ENCODE results near the gene HES2. TPM values are rescaled to one million over a fixed set of nuclear protein-coding genes. Genes with fewer than 3 reads are reported as not detected.

HES2 gene
- under 1 TPM in 1 of 5 experiments, not detected in 4; 0.56 TPM for total RNA-seq
- not detected for polyA plus RNA-seq
- total RNA-seq: not detected

GRCh38 chr1:6419804-6420453 is at the start of gene HES2:
Gene HES2 (minus strand): TSS chr1:6419919. CDS start chr1:6419820, 99 bp downstream.
- no peak within 1 kb of the TSS for H3K4me3 ChIP-seq (ENCODE audit: low read length)
- Mint-ChIP-seq H3K36me3 (no peaks in the 10 kb centered on the region), H3K9me3 (no peaks in the 10 kb centered on the region), H3K27me3 (peaks cover 49 to 78% (median 54%) of the 10 kb centered on the region in 5 donors), H3K27ac (no peak within 1 kb of the TSS), H3K4me1 (peaks cover 0 to 16% (median 11%) of the 10 kb centered on the region in 7 donors), H3K4me3 (peak within 1 kb of the TSS in 8 of 10 donors; percentile 12 to 77 (median 62))
- peaks cover 13 to 26% of the 10 kb centered on the region in 2 donors for H3K4me1 ChIP-seq (ENCODE audit: control insufficient read depth in 2 of 2, insufficient read depth in 2 of 2, low read length in 2 of 2)
- no peaks in the 10 kb centered on the region for H3K36me3 ChIP-seq (ENCODE audit: control insufficient read depth in 2 of 3, insufficient read depth in 3 of 3, low read length in 3 of 3)
- CTCF ChIA-PET: interaction anchor here (0.6 to 4.8 kb wide), 4 partner anchors 18 to 71 kb away, joined by 3 to 44 read pairs (median 8); partner anchors contain the start of gene PLEKHG5
- intact Hi-C loops (cut with micrococcal nuclease): loop anchor here in 1 of 2 donors (5.0 kb wide), 1 partner anchor 173 kb away; no protein-coding TSS in a partner anchor
- no peaks in the 10 kb centered on the region for H3K9me3 ChIP-seq (ENCODE audit: control insufficient read depth in 2 of 3, low read length in 3 of 3)
- H3K27me3 ChIP-seq (ENCODE audit: control insufficient read depth in 2 of 2, insufficient read depth in 2 of 2, low read length in 2 of 2): peaks cover 5 to 28% of the 10 kb centered on the region in 2 donors
- POLR2A ChIA-PET: interaction anchor here (1.3 to 1.4 kb wide), 2 partner anchors 15 to 28 kb away, joined by 3 read pairs; no protein-coding TSS in a partner anchor
- H3K27ac ChIP-seq (ENCODE audit: low read depth, low read length): no peak within 1 kb of the TSS
- DNase-seq: peak in 2 of 9 donors; percentile 19 to 37
- no peak for ATAC-seq

- peaks cover 0 to 16% (median 0%) of the 10 kb centered on the region in 3 experiments for H3K36me3 ChIP-seq (ENCODE audit: control insufficient read depth in 2 of 3, insufficient read depth in 3 of 3, low read length in 3 of 3)
- H3K9me3 ChIP-seq (ENCODE audit: control insufficient read depth in 2 of 3, low read length in 3 of 3): no peaks in the 10 kb centered on the region
- H3K27me3 ChIP-seq (ENCODE audit: control insufficient read depth in 2 of 2, insufficient read depth in 2 of 2, low read length in 2 of 2): no peaks in the 10 kb centered on the region
- intact Hi-C loops (cut with micrococcal nuclease): loop anchor here in 1 of 2 donors (10.0 kb wide), 1 partner anchor 316 kb away; the partner anchor contains the start of gene CAMTA1
- ChIA-PET CTCF (interaction anchor here (0.6 to 1.5 kb wide), 3 partner anchors 11 to 109 kb away, joined by 3 to 5 read pairs (median 3); no protein-coding TSS in a partner anchor), POLR2A (interaction anchor here (1.1 to 11.7 kb wide), 3 partner anchors 9 to 135 kb away, joined by 4 to 165 read pairs (median 15); no protein-coding TSS in a partner anchor)
- no peak overlapping the region for H3K27ac ChIP-seq (ENCODE audit: low read depth, low read length)
- Mint-ChIP-seq H3K4me1 (peaks cover 8 to 18% (median 14%) of the 10 kb centered on the region in 7 donors), H3K4me3 (peak overlapping the region in 2 of 10 donors; percentile 23 to 79), H3K36me3 (peaks cover 0 to 8% (median 5%) of the 10 kb centered on the region in 5 donors), H3K27ac (peak overlapping the region in 3 of 9 donors; percentile 23 to 78 (median 73)), H3K9me3 (no peaks in the 10 kb centered on the region), H3K27me3 (peaks cover 0 to 3% (median 0%) of the 10 kb centered on the region in 5 donors)
- no peak overlapping the region for H3K4me3 ChIP-seq (ENCODE audit: low read length)
- peaks cover 9 to 18% of the 10 kb centered on the region in 2 donors for H3K4me1 ChIP-seq (ENCODE audit: control insufficient read depth in 2 of 2, insufficient read depth in 2 of 2, low read length in 2 of 2)
- ATAC-seq (no peak), DNase-seq (no peak)
Observed at GRCh38 chr1:6468729-6469461, 49.2 kb upstream of the HES2 start.

- Mint-ChIP-seq H3K36me3 (peaks cover 3 to 13% (median 10%) of the 10 kb centered on the region in 5 donors), H3K4me3 (peak overlapping the region in 2 of 10 donors; percentile 56 to 65), H3K27me3 (peaks cover 0 to 3% (median 0%) of the 10 kb centered on the region in 5 donors), H3K27ac (no peak overlapping the region), H3K9me3 (no peaks in the 10 kb centered on the region), H3K4me1 (peaks cover 8 to 26% (median 21%) of the 10 kb centered on the region in 7 donors)
- no peaks in the 10 kb centered on the region for H3K27me3 ChIP-seq (ENCODE audit: control insufficient read depth in 2 of 2, insufficient read depth in 2 of 2, low read length in 2 of 2)
- ChIA-PET POLR2A (interaction anchor here (1.1 to 11.7 kb wide), 5 partner anchors 8 to 136 kb away, joined by 3 to 165 read pairs (median 6); no protein-coding TSS in a partner anchor), CTCF (interaction anchor here (0.6 to 1.5 kb wide), 3 partner anchors 11 to 108 kb away, joined by 3 to 5 read pairs (median 3); no protein-coding TSS in a partner anchor)
- H3K9me3 ChIP-seq (ENCODE audit: control insufficient read depth in 2 of 3, low read length in 3 of 3): no peaks in the 10 kb centered on the region
- H3K4me1 ChIP-seq (ENCODE audit: control insufficient read depth in 2 of 2, insufficient read depth in 2 of 2, low read length in 2 of 2): peaks cover 9 to 23% of the 10 kb centered on the region in 2 donors
- DNase-seq (no peak), ATAC-seq (no peak)
- peaks cover 0 to 19% (median 2%) of the 10 kb centered on the region in 3 experiments for H3K36me3 ChIP-seq (ENCODE audit: control insufficient read depth in 2 of 3, insufficient read depth in 3 of 3, low read length in 3 of 3)
- no peak overlapping the region for H3K4me3 ChIP-seq (ENCODE audit: low read length)
- no peak overlapping the region for H3K27ac ChIP-seq (ENCODE audit: low read depth, low read length)
- intact Hi-C loops (cut with micrococcal nuclease): loop anchor here (2.0 to 10.0 kb wide), 2 partner anchors 133 to 317 kb away; partner anchors contain the start of gene CAMTA1 (in 1 of the 2)
Observed at GRCh38 chr1:6467744-6468688, 48.3 kb upstream of the HES2 start.

DNA sequence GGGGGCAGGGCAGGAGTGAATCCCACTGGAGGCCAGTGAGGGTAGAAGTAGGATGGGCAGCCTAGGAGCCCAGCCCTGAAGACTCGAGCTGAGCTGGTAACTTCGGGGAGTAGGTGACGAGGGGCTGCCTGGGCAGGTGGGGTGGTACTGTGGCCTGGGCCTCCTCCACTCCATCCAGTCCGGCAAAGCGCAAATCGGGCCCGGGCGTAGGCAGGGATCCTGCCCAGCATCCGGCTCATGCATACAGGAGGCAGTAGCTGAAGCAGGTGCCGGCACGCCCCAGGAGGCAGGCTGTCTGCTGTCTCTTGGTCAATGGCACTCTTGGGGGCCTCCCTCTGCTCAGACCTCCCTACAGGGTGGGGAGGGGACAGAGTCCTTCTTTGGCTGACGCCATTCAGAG is 47.5 kb upstream of the HES2 start:
- Mint-ChIP-seq H3K27ac (peak overlapping the region in 4 of 9 donors; percentile 21 to 96 (median 60)), H3K27me3 (peaks cover 0 to 3% (median 0%) of the 10 kb centered on the region in 5 donors), H3K4me1 (peaks cover 12 to 34% (median 29%) of the 10 kb centered on the region in 7 donors), H3K9me3 (no peaks in the 10 kb centered on the region), H3K36me3 (peaks cover 4 to 20% (median 16%) of the 10 kb centered on the region in 5 donors), H3K4me3 (peak overlapping the region in 9 of 10 donors; percentile 9 to 98 (median 65))
- intact Hi-C loops (cut with micrococcal nuclease): loop anchor here (2.0 to 10.0 kb wide), 2 partner anchors 134 to 318 kb away; partner anchors contain the start of gene CAMTA1 (in 1 of the 2)
- H3K36me3 ChIP-seq (ENCODE audit: control insufficient read depth in 2 of 3, insufficient read depth in 3 of 3, low read length in 3 of 3): peaks cover 7 to 27% (median 9%) of the 10 kb centered on the region in 3 experiments
- ChIA-PET CTCF (interaction anchor here (1.4 kb wide), 1 partner anchor 29 kb away, joined by 4 read pairs; no protein-coding TSS in a partner anchor), POLR2A (interaction anchor here (0.7 to 11.7 kb wide), 6 partner anchors 14 to 44 kb away, joined by 3 to 165 read pairs (median 5); partner anchors contain the start of gene PLEKHG5)
- no peak overlapping the region for H3K27ac ChIP-seq (ENCODE audit: low read depth, low read length)
- no peaks in the 10 kb centered on the region for H3K27me3 ChIP-seq (ENCODE audit: control insufficient read depth in 2 of 2, insufficient read depth in 2 of 2, low read length in 2 of 2)
- DNase-seq (no peak), ATAC-seq (no peak)
- H3K4me3 ChIP-seq (ENCODE audit: low read length): no peak overlapping the region
- H3K4me1 ChIP-seq (ENCODE audit: control insufficient read depth in 2 of 2, insufficient read depth in 2 of 2, low read length in 2 of 2): peaks cover 15 to 31% of the 10 kb centered on the region in 2 donors
- H3K9me3 ChIP-seq (ENCODE audit: control insufficient read depth in 2 of 3, low read length in 3 of 3): no peaks in the 10 kb centered on the region

GRCh38 chr1:6466751-6467150 is 47.0 kb upstream of the HES2 start:
- Mint-ChIP-seq H3K4me3 (peak overlapping the region; percentile 59 to 98 (median 91)), H3K27ac (peak overlapping the region; percentile 21 to 96 (median 70)), H3K9me3 (no peaks in the 10 kb centered on the region), H3K27me3 (peaks cover 0 to 3% (median 0%) of the 10 kb centered on the region in 5 donors), H3K4me1 (peaks cover 14 to 38% (median 32%) of the 10 kb centered on the region in 7 donors), H3K36me3 (peaks cover 4 to 22% (median 17%) of the 10 kb centered on the region in 5 donors)
- ATAC-seq (no peak), DNase-seq (no peak)
- POLR2A ChIA-PET: interaction anchor here (0.5 to 11.7 kb wide), 9 partner anchors 11 to 79 kb away, joined by 3 to 165 read pairs (median 4); partner anchors contain the start of gene PLEKHG5
- H3K36me3 ChIP-seq (ENCODE audit: control insufficient read depth in 2 of 3, insufficient read depth in 3 of 3, low read length in 3 of 3): peaks cover 9 to 32% (median 10%) of the 10 kb centered on the region in 3 experiments
- peak overlapping the region; percentile 94 for H3K27ac ChIP-seq (ENCODE audit: low read depth, low read length)
- H3K4me3 ChIP-seq (ENCODE audit: low read length): no peak overlapping the region
- H3K27me3 ChIP-seq (ENCODE audit: control insufficient read depth in 2 of 2, insufficient read depth in 2 of 2, low read length in 2 of 2): no peaks in the 10 kb centered on the region
- CTCF ChIA-PET: interaction anchor here (1.0 to 1.4 kb wide), 3 partner anchors 26 to 43 kb away, joined by 3 to 5 read pairs (median 4); no protein-coding TSS in a partner anchor
- no peaks in the 10 kb centered on the region for H3K9me3 ChIP-seq (ENCODE audit: control insufficient read depth in 2 of 3, low read length in 3 of 3)
- H3K4me1 ChIP-seq (ENCODE audit: control insufficient read depth in 2 of 2, insufficient read depth in 2 of 2, low read length in 2 of 2): peaks cover 19 to 35% of the 10 kb centered on the region in 2 donors
- intact Hi-C loops (cut with micrococcal nuclease): loop anchor here (2.0 to 10.0 kb wide), 2 partner anchors 134 to 318 kb away; partner anchors contain the start of gene CAMTA1 (in 1 of the 2)
